Lung (tissue), 12 donors: ENCODE results near the gene CCDC146. TPM values are rescaled to one million over a fixed set of nuclear protein-coding genes. Genes with fewer than 3 reads are reported as not detected.

ENCODE experiments used
- ATAC-seq: fragments of 200-7000 bp; cut with Tn5 transposase; one replicate; pipeline ENCODE4 v1.9.1; 2020; ENCODE audit warnings: moderate number of reproducible peaks; ENCODE audit not compliant: insufficient read depth, low FRiP score
- DNase-seq, 3 donors: peaks; one replicate each; pipeline ENCODE4 v3.0.0-alpha.2; 2013 to 2017
- H3K27ac ChIP-seq, 2 donors: one replicate each; pipeline ENCODE4 v1.5.1; 2013; ENCODE audit warnings: mild to moderate bottlenecking in 2 of 2, moderate library complexity in 2 of 2, control low read depth in 1 of 2, inconsistent platforms in 1 of 2, low read depth in 1 of 2, low read length in 1 of 2
- H3K27me3 ChIP-seq, 3 donors: one replicate each; pipeline ENCODE4 v1.5.1; 2013; ENCODE audit warnings: low read length in 2 of 3; ENCODE audit not compliant: control insufficient read depth in 3 of 3, insufficient read depth in 3 of 3
- H3K36me3 ChIP-seq, 4 donors: one replicate each; pipeline ENCODE4 v1.5.1; 2013; ENCODE audit warnings: low read length in 4 of 4, mild to moderate bottlenecking in 1 of 4, moderate library complexity in 1 of 4; ENCODE audit not compliant: control insufficient read depth in 4 of 4, insufficient read depth in 4 of 4
- H3K4me1 ChIP-seq, 5 donors: one replicate each; pipeline ENCODE4 v1.5.1; 2013; ENCODE audit warnings: low read length in 5 of 5, mild to moderate bottlenecking in 2 of 5, moderate library complexity in 1 of 5; ENCODE audit not compliant: control insufficient read depth in 5 of 5, insufficient read depth in 5 of 5
- H3K4me3 ChIP-seq: one replicate; pipeline ENCODE4 v1.5.1; 2013; ENCODE audit warnings: mild to moderate bottlenecking, control low read depth, moderate library complexity
- H3K9ac ChIP-seq, 2 donors: one replicate each; pipeline ENCODE4 v1.5.1; 2013; ENCODE audit warnings: low read length in 2 of 2, control low read depth in 1 of 2; ENCODE audit not compliant: insufficient read depth in 1 of 2
- H3K9me3 ChIP-seq, 4 donors: one replicate each; pipeline ENCODE4 v1.5.1; 2013; ENCODE audit warnings: low read length in 3 of 4, mild to moderate bottlenecking in 1 of 4, moderate library complexity in 1 of 4; ENCODE audit not compliant: control insufficient read depth in 4 of 4, insufficient read depth in 3 of 4
- CTCF ChIP-seq: IDR thresholded peaks from 2 replicates; pipeline ENCODE4 v1.5.1; 2012; ENCODE audit warnings: mild to moderate bottlenecking; ENCODE audit errors: control extremely low read depth, extremely low read depth
- WGBS, 2 donors: extraction: QIAGEN DNeasy Blood & Tissue Kit; methylation state at CpG; one replicate each; pipeline ENCODE4 v1.1.7; 2013; 5-methylcytosine and 5-hydroxymethylcytosine counted together
- polyA plus RNA-seq, 2 donors: library from polyadenylated mRNA; stranded (reverse); fragments of 200-250 nt; gene quantifications; one replicate each; pipeline ENCODE4 v1.2.1, GENCODE V29; 2013
- total RNA-seq, 2 donors: library from RNA; depleted of rRNA in 1 of 2; stranded (reverse); fragments of >200 nt in 1 of 2; gene quantifications; one replicate each; pipeline ENCODE4 v1.2.1, GENCODE V29; 2014 to 2021
- donor health status: control.
- donor health status: control.
- donor health status: Bipolar disorder and iron deficiency.
- donor health status: healthy.
- donor health status: DM: yes; HTN: yes; CAD: no.

The CCDC146 gene
- total and polyA plus RNA-seq, 4 donors, result 8.4 to 29.6 (median 17.4) TPM

DNA sequence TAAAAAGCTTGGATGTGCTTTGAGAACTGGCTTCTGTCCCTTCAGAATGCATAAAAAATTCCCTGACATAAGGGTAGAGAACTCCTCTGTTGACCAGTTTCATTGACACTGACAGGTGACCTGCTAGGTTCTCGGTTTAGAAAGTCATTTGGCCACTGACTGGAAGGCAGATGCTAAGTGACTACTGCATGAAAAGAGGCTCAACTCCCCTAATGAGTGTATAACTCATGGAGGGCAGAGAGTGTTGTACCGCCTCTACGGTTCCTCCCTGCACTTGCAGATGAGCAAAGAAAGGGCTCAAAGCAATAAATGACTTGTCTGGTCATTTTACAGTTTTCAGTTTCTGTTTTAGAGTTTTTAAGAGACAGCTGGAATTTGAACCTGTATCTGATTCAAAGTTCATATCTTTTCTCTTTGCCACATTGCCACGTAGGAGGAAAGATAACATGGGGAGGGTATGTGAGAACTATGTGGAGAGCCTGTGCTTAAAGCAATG lies 80.1 kb downstream of the CCDC146 start:
- no peak for TF ChIP-seq CTCF
- Histone ChIP-seq H3K9ac (no peak overlapping the region), H3K9me3 (no peaks in the 10 kb centered on the region), H3K36me3 (no peaks in the 10 kb centered on the region), H3K27me3 (no peaks in the 10 kb centered on the region), H3K4me1 (peaks cover 0 to 7% (median 0%) of the 10 kb centered on the region in 5 donors), H3K27ac (no peak overlapping the region), H3K4me3 (no peak overlapping the region)
- 85 to 92% methylated on average over 4 of the region's 4 CpGs for WGBS, 2 donors
- ATAC-seq (no peak), DNase-seq (no peak)

DNA sequence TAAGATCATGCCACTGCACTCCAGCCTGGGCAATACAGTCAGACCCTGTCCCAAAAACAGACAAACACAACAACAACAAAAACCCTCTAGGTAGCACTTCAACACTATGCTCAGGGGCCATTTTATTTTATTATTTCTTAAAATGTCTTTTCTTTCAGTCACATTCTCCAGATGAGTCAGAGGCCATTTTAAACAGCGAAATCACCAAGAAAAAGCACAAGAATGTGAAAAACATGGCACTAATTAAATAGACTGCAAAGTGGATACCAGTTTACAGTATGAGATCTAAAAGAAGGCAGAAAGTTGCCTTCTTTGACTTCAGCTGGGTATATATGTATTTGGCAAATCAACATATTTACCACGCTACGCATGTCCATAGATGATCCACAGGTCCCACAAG lies 83.3 kb downstream of the CCDC146 start:
- Histone ChIP-seq H3K27me3 (no peaks in the 10 kb centered on the region), H3K4me3 (no peak overlapping the region), H3K36me3 (no peaks in the 10 kb centered on the region), H3K9ac (no peak overlapping the region), H3K27ac (no peak overlapping the region), H3K4me1 (no peaks in the 10 kb centered on the region), H3K9me3 (peaks cover 0 to 11% (median 4%) of the 10 kb centered on the region in 4 donors)
- 95 to 99% methylated on average over 3 of the region's 3 CpGs for WGBS, 2 donors
- DNase-seq, result no peak
- ATAC-seq, result no peak
- no peak for TF ChIP-seq CTCF

- Histone ChIP-seq H3K27ac (no peak overlapping the region), H3K4me3 (no peak overlapping the region), H3K9me3 (peaks cover 0 to 11% (median 4%) of the 10 kb centered on the region in 4 donors), H3K27me3 (no peaks in the 10 kb centered on the region), H3K36me3 (no peaks in the 10 kb centered on the region), H3K4me1 (no peaks in the 10 kb centered on the region), H3K9ac (no peak overlapping the region)
- no peak for ATAC-seq
- no peak for TF ChIP-seq CTCF
- no peak for DNase-seq
Observed at GRCh38 chr7:77208416-77208815, 86.0 kb downstream of the CCDC146 start.
